T-helper 2 cell treated with Interferon-gamma antibody and Interleukin-4, amounts not matched to agents 5 μg/mL and 100 μg/mL, for 36 hours (primary cell): ENCODE measurements around the gene SLC43A3.

Experiments used
- DNase-seq: peaks from one replicate; pipeline ENCODE4 v3.0.0; 2021; ENCODE audit warnings: low spot score
- H3K27ac Mint-ChIP-seq: one replicate; pipeline ENCODE4 v1.8.0; 2021; ENCODE audit warnings: mild to moderate bottlenecking, mixed read lengths
- H3K27me3 Mint-ChIP-seq: one replicate; pipeline ENCODE4 v1.8.0; 2021; ENCODE audit warnings: low read depth, mixed read lengths
- H3K36me3 Mint-ChIP-seq: one replicate; pipeline ENCODE4 v1.8.0; 2021; ENCODE audit warnings: low read depth, mixed read lengths
- H3K4me1 Mint-ChIP-seq: one replicate; pipeline ENCODE4 v1.8.0; 2021; ENCODE audit warnings: low read depth, mixed read lengths
- H3K4me3 Mint-ChIP-seq: one replicate; pipeline ENCODE4 v1.8.0; 2022; ENCODE audit warnings: mild to moderate bottlenecking, moderate library complexity, mixed read lengths
- H3K9me3 Mint-ChIP-seq: one replicate; pipeline ENCODE4 v1.8.0; 2021; ENCODE audit warnings: mixed read lengths

The SLC43A3 gene

GRCh38 chr11:57399221-57399620, 27.7 kb downstream of the SLC43A3 start:
- no peak overlapping the region for H3K27ac Mint-ChIP-seq
- peaks cover 3% of the 10 kb centered on the region for H3K36me3 Mint-ChIP-seq
- H3K9me3 Mint-ChIP-seq: no peaks in the 10 kb centered on the region
- no peak overlapping the region for H3K4me3 Mint-ChIP-seq
- H3K4me1 Mint-ChIP-seq: no peaks in the 10 kb centered on the region
- DNase-seq: no peak
- H3K27me3 Mint-ChIP-seq: no peaks in the 10 kb centered on the region

- no peak for DNase-seq
- Mint-ChIP-seq H3K27ac (no peak overlapping the region), H3K36me3 (no peaks in the 10 kb centered on the region), H3K4me1 (no peaks in the 10 kb centered on the region), H3K9me3 (no peaks in the 10 kb centered on the region), H3K27me3 (no peaks in the 10 kb centered on the region), H3K4me3 (no peak overlapping the region)
Measured at GRCh38 chr11:57397394-57397990, 29.4 kb downstream of the SLC43A3 start.

DNA sequence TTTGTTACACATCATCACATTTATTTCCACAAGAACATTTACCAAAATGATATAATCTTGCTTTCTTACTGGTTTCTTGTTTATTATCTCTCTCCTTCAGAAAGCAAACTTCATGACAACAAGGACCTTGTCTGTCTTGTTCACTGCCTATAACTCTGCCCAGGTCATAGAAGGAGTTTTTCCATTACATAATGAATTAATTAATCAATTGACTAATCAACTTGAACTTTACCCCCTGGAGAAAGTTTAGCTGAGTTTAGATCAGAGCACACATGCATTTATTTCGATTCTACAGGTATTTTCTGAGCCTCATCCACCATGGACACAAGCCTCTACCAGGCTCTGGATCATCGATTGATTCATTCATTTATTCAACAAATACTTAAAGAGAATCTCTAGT, 30.2 kb downstream of the SLC43A3 start:
- DNase-seq: no peak
- Mint-ChIP-seq H3K4me1 (no peaks in the 10 kb centered on the region), H3K27me3 (no peaks in the 10 kb centered on the region), H3K9me3 (no peaks in the 10 kb centered on the region), H3K36me3 (no peaks in the 10 kb centered on the region), H3K4me3 (no peak overlapping the region), H3K27ac (no peak overlapping the region)

DNA sequence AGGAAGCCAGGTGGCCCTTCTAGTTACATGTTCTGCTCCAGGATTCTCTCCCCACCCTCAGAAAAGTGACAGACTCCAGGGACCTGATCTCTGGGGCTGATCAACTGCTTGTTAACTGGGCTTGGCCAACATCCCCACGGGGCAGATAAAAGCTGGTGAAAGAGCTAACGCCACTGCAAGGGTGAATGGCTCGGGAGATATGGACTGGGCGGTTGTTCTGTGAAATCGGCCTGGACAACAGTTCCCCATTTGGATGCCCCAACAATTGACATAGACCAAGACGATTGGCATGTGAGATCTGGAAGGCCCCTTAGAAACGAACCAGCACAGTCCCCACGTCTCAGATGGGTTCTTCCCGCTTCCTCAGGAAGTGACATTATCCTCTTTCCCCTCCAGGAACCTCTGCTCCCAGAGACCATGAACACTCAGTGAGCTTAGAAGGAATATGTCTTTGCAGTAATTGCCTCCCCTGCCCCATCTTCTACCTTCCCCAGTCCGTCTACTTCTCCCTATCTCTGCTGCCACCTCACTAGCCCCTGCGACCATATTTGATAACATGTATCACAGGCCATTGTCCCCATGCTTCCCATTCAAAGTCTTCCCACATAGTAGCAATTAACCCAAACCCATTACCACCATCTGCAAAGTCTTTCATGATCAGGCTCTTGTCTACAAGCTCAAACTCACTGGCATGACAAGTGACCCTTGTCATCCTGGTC, 30.9 kb downstream of the SLC43A3 start:
- H3K27ac Mint-ChIP-seq: no peak overlapping the region
- no peak overlapping the region for H3K4me3 Mint-ChIP-seq
- H3K36me3 Mint-ChIP-seq: no peaks in the 10 kb centered on the region
- no peak for DNase-seq
- no peaks in the 10 kb centered on the region for H3K9me3 Mint-ChIP-seq
- H3K4me1 Mint-ChIP-seq: no peaks in the 10 kb centered on the region
- H3K27me3 Mint-ChIP-seq: no peaks in the 10 kb centered on the region

- DNase-seq: no peak
- H3K27ac Mint-ChIP-seq: no peak overlapping the region
- H3K9me3 Mint-ChIP-seq: no peaks in the 10 kb centered on the region
- no peak overlapping the region for H3K4me3 Mint-ChIP-seq
- no peaks in the 10 kb centered on the region for H3K36me3 Mint-ChIP-seq
- no peaks in the 10 kb centered on the region for H3K4me1 Mint-ChIP-seq
- H3K27me3 Mint-ChIP-seq: no peaks in the 10 kb centered on the region
Measured at GRCh38 chr11:57394203-57394965, 32.5 kb downstream of the SLC43A3 start.

- Mint-ChIP-seq H3K36me3 (no peaks in the 10 kb centered on the region), H3K27me3 (no peaks in the 10 kb centered on the region), H3K9me3 (no peaks in the 10 kb centered on the region), H3K4me3 (no peak overlapping the region), H3K27ac (no peak overlapping the region), H3K4me1 (no peaks in the 10 kb centered on the region)
- DNase-seq: no peak
Measured at GRCh38 chr11:57392763-57393105, 34.2 kb downstream of the SLC43A3 start.

- no peaks in the 10 kb centered on the region for H3K36me3 Mint-ChIP-seq
- no peak overlapping the region for H3K27ac Mint-ChIP-seq
- DNase-seq: no peak
- H3K27me3 Mint-ChIP-seq: no peaks in the 10 kb centered on the region
- H3K4me3 Mint-ChIP-seq: no peak overlapping the region
- H3K4me1 Mint-ChIP-seq: no peaks in the 10 kb centered on the region
- H3K9me3 Mint-ChIP-seq: no peaks in the 10 kb centered on the region
Measured at GRCh38 chr11:57392066-57392762, 34.7 kb downstream of the SLC43A3 start.

DNA sequence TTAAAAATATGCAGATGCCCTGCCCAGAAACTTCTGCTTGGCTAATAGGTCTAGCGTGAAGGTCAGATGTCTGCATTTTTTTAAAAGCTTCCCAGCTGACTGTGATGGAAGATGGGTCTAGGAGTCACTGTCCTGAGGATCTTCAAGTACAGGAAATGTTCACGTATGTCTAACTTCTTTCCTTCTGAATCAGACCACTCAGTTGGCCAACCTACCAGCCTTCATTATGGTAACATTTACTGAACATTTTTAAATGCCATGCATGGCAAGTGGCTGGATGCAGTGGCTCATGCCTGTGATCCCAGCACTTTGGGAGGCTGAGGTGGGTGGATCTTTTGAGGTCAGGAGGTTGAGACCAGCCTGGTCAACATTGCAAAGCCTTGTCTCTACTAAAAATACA, 35.4 kb downstream of the SLC43A3 start:
- DNase-seq: no peak
- Mint-ChIP-seq H3K27me3 (no peaks in the 10 kb centered on the region), H3K36me3 (no peaks in the 10 kb centered on the region), H3K9me3 (no peaks in the 10 kb centered on the region), H3K27ac (no peak overlapping the region), H3K4me3 (no peak overlapping the region), H3K4me1 (no peaks in the 10 kb centered on the region)

GRCh38 chr11:57391111-57391510, 35.8 kb downstream of the SLC43A3 start:
- Mint-ChIP-seq H3K4me3 (no peak overlapping the region), H3K9me3 (no peaks in the 10 kb centered on the region), H3K36me3 (no peaks in the 10 kb centered on the region), H3K4me1 (no peaks in the 10 kb centered on the region), H3K27ac (no peak overlapping the region), H3K27me3 (peaks cover 2% of the 10 kb centered on the region)
- no peak for DNase-seq

- Mint-ChIP-seq H3K4me3 (no peak within 1 kb of the TSS), H3K27me3 (peaks cover 3% of the 10 kb centered on the region), H3K4me1 (no peaks in the 10 kb centered on the region), H3K27ac (no peak within 1 kb of the TSS), H3K9me3 (no peaks in the 10 kb centered on the region), H3K36me3 (no peaks in the 10 kb centered on the region)
- DNase-seq: no peak
Measured at GRCh38 chr11:57390535-57390934, 36.4 kb downstream of the SLC43A3 start, which contains the start of gene PRG2. Gene PRG2 (minus strand): TSS chr11:57390650. CDS start chr11:57389944, 706 bp downstream.

DNA sequence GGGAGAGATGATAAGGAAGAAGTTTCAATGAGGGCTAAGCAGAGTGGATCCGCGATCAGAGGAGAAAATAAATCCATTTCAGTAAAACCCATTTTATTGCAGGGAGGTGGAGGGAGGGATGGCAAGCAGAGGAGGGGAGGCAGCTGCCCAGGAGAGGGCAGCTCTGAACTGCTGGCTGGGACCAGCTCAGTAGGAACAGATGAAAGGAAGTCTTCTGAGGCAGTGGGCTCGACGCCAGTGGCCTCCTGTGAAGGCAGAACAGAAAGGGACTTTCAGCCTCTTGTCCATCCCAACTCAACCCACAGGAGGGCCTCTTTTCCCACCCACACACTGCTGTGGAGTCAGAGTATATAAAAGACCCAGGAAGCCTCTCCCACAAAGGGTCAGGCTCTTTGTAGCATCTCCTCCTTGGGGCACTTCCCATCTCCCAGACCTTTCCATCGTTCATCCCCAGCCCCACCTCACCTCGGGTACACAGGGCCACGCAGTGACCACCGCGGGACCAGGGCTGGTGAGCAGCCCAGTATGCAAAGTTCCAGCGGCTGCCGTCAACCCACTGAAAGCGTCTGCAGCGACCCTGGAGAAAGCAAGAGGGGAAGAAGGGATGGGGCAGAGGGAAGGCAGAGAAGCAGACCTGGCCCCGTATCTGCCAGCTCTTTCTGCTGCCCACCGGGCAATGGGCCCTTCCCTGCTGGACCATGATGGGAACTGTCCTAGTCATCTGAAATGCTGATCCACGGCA, 39.5 kb downstream of the SLC43A3 start:
- Mint-ChIP-seq H3K27ac (no peak overlapping the region), H3K4me1 (no peaks in the 10 kb centered on the region), H3K9me3 (no peaks in the 10 kb centered on the region), H3K27me3 (peaks cover 3% of the 10 kb centered on the region), H3K36me3 (no peaks in the 10 kb centered on the region), H3K4me3 (no peak overlapping the region)
- no peak for DNase-seq

GRCh38 chr11:57386178-57386940, 40.6 kb downstream of the SLC43A3 start:
- no peak overlapping the region for H3K27ac Mint-ChIP-seq
- H3K4me1 Mint-ChIP-seq: no peaks in the 10 kb centered on the region
- no peaks in the 10 kb centered on the region for H3K36me3 Mint-ChIP-seq
- H3K27me3 Mint-ChIP-seq: peaks cover 3% of the 10 kb centered on the region
- H3K9me3 Mint-ChIP-seq: no peaks in the 10 kb centered on the region
- H3K4me3 Mint-ChIP-seq: no peak overlapping the region
- no peak for DNase-seq

DNA sequence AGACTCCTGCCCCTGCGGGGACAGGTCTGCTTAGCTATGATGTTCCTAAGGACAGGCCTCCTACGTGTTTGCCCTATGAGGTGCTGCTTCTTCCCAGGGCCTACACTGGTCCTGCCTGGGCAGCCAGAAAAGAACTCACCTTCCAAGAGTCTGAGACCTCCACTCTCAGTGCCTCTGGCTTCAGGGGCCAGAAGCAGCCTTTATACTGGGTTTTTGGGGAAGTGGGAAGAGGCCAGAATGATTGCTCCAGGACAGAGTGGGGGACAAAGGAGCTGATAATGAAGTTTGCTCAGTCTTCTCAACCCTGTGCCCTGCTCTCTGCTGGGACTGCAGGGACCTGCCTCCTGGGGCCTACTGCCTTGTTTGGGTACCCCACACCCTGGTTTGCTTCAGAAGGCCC, 45.9 kb downstream of the SLC43A3 start, which contains the start of gene PRG3:
Gene PRG3 (minus strand): TSS at position 176 of the 400 bp plus-strand sequence. CDS start 442 bp downstream, outside the sequence.
- H3K9me3 Mint-ChIP-seq: no peaks in the 10 kb centered on the region
- no peaks in the 10 kb centered on the region for H3K36me3 Mint-ChIP-seq
- no peaks in the 10 kb centered on the region for H3K4me1 Mint-ChIP-seq
- no peak within 1 kb of the TSS for H3K27ac Mint-ChIP-seq
- no peak within 1 kb of the TSS for H3K4me3 Mint-ChIP-seq
- H3K27me3 Mint-ChIP-seq: no peaks in the 10 kb centered on the region
- no peak for DNase-seq
